GM19043 (cell line): ENCODE data around the gene SSB.
A peak's percentile ranks its signal among the peaks of the same experiment; 100 is the strongest.
"Not testable (repeated sequence)": the region's sequence is repeated elsewhere in the genome, so short reads cannot be mapped to it uniquely, and the experiment has no call there.

Source experiments
- ATAC-seq: cut with Tn5 transposase; IDR thresholded peaks from one replicate; pipeline ENCODE4 v1.9.1; 2021; ENCODE audit warnings: low read depth; ENCODE audit not compliant: unreplicated experiment

Gene SSB

DNA sequence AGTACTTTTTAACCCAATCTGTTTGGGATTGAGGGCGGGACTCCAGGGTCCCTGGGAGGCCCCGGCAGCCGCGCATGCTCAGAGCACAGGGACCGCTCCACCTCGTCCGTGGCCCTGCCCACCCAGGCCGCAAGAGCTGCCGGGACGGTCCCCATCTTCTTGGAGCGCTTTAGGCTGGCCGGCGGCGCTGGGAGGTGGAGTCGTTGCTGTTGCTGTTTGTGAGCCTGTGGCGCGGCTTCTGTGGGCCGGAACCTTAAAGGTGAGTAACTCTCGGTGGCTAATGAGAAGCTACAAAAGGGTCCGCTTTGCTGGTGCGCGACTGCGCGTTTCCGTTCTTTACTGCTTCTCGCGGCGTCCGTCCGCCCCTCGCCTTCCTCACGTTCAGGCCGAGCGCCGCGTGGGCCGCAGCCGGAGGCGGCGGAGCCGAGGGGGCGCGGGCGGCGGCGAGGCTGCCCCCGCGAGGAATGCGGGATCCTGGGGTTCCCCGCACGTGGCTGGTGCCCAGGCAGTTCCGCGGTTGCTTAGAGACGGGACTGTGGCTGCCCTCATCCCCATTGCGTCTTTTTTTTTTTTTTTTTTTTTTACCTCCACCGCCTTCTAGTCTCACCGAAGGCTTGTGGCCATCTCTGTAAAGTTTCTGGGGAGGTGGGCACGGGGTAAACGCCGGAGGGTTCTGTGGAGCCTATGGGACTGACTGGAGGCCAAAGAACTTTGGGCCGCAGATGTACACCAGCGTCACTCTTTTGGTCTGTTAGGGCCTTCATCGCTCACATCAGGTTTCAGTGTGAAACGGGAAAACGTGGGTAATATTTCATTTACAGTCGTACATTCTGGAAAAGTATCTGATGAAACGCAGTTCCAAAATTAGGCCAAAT, at the start of gene SSB:
TSS of gene SSB (plus strand) at position 154 of the 875 bp plus-strand sequence. CDS start 2,090 bp downstream, outside the sequence.
- peak; percentile 98 for ATAC-seq

- ATAC-seq, result no peak
Observed at GRCh38 chr2:169752752-169753151, 45.9 kb upstream of the SSB start.

DNA sequence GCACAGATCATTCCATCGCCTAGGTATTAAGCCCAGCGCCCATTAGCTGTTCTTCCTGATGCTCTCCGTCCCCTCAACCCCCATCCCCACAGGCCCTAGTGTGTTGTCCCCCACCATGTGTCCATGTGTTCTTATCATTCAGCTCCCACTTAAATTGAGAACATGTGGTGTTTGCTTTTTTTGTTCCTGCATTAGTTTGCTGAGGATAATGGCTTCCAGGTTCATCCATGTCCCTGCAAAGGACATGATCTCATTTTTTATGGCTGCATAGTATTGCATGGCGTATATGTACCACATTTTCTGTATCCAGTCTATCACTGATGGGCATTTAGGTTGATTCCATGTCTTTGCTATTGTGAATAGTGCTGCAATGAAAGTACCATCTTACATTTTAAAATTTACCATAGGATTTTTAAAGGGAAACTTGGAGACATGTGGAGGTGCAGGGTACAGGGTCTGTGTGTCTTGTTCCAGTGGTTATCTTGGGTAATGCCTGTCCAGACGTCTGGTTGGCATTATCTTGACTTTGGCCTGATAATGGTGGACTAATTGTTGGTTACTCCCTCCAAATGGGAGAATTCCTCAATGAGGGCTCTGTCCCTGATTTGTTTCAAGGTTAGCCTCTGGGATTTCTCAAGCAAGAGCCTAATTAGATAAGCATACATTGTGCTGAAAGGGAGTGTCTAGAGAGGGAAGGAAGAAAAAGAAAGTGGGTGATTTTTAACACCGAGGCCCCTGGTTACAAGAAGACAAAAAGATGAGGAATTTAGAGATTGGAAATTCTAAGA, 43.4 kb upstream of the SSB start:
- ATAC-seq, result no peak

DNA sequence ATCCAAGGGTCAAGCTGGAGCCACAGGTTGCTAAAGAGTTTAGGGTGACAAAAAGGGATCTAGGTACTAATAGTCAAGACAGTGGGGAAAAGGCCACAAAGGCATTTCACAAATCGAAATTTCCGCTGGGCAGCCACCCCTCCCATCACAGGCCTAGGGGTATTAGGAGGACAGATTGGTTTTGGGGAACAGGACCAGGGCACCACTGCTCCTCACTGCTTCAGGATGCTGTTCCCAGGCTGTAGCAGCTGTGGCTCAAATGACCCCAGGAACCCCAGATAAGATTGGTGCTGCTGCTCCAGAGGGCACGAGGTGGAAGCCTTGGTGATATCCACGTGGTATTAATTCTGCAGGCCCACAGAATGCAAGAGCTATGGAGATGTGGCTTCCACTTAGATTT, 42.3 kb upstream of the SSB start:
- ATAC-seq, result no peak

DNA sequence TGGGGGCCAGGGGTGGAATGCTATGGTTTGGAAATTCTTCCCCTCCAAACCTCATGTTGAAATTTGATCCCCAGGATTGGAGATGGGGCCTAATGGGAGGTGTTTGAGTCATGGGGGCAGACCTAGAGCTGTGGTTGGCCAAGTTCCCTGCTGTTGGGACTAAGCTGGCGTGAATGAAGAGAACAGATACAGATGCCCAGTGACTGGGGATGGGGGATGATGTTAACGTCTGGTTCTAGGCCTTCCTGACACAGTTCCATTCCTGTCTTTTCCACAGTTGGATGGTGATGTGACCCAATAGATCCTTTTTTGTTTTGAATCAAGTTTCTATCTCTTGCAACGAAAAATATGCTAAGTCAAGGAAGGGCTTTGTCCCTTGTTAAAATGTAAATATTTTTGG, 41.3 kb upstream of the SSB start:
- ATAC-seq, result no peak

GRCh38 chr2:169757778-169758177, 40.9 kb upstream of the SSB start:
- ATAC-seq, result no peak

DNA sequence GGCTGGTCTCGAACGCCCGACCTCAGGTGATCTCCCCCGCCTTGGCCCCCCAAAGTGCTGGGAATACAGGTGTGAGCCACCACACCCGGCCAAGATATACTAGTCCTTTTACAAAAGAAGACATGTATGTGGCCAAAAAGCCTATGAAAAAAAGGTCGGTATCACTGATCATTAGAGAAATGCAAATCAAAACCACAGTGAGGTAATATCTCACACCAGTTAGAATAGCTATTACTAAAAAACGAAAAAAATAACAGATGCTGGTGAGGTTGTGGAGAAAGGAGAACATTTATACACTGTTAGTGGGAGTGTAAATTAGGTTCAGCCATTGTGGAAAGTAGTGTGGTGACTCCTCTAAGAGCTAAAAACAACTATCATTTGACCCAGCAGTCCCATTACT, 38.7 kb upstream of the SSB start:
- ATAC-seq, result no peak

GRCh38 chr2:169760798-169761197, 37.9 kb upstream of the SSB start:
- ATAC-seq, result not testable (repeated sequence)

- ATAC-seq, result peak; percentile 66
Observed at GRCh38 chr2:169761251-169761969, 37.3 kb upstream of the SSB start.

- no peak for ATAC-seq
Observed at GRCh38 chr2:169761970-169762292, 36.7 kb upstream of the SSB start.

DNA sequence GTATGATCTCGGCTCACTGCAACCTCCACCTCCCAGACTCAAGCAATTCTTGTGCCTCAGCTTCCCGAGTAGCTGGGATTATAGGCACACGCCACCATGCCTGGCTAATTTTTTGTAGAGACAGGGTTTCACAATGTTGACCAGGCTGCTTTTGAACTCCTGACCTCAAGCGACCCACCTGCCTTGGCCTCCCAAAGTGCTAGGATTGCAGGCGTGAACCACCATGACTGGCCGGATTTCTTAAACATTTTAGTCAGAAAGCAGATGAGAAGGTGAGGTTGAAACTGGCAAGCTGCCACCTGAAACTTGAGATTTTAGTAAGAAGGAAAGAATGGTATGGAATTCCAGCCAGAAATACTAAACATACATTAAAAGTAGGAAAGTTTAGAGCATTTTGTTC, 33.1 kb upstream of the SSB start:
- no peak for ATAC-seq

DNA sequence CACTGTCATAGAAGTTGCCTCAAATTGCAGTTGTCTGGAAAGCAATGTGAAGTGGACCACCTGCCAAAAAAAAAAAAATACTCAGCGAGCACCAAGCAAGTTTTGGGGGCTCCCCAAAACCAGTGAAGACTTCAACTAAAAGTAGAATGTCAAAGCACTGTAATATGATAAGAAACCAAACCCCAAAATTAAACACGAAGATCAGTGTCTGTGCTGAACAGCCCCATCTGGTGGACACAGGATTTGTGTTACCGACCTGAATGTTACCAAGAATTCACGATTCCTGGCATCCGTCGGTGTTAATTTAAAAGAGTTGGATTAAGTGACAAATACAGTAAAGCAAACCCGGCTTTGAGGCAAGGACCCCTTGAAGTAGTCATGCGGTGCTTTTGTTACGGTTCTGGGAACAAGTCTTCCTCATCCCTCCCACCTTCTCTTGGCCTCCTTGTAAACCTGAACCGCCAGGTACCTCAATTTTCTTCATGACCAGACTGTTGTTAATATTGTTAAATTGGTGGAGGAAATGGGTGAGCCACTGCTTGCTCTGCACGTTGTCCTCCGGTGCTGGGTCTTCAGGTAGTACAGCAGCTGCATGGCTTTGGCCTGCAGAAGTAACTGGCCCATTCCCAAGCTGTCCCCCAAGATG, 31.3 kb upstream of the SSB start:
- no peak for ATAC-seq

DNA sequence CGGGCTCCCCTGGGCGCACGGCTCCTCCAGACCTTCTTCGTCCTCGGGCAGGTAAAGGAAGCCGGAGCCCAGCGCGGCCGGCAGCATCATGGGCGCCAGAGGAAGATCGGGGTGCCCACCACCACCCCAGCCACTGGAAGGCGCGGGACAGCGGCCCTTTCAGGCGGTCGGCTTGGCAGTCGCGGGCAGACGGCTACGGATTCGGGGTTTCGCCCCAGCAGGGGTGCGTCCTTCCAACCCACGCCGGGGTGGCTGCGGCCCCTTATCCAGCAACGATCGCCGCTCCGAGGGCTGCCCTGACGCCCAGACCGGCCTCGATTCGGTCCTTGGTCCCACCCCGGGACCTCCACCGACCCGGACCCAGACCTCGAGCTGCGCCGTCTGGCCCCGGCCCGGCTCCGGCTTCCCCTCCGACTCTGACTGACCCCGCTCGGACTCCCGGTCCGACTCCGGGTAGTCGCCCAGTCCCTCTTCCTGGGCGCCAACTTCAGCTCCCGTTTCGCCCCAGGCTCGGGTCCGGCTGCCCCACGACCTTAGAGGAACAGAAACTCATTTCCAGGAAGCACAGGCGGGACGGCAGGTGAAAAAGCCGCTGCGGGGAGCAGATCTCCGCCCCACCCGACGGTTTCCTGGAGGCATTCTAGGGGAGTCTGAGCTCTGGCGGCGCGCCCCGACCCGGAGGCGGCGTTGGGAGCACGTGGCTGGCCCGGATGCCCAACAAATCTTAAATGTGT, 30.2 kb upstream of the SSB start:
- no peak for ATAC-seq

DNA sequence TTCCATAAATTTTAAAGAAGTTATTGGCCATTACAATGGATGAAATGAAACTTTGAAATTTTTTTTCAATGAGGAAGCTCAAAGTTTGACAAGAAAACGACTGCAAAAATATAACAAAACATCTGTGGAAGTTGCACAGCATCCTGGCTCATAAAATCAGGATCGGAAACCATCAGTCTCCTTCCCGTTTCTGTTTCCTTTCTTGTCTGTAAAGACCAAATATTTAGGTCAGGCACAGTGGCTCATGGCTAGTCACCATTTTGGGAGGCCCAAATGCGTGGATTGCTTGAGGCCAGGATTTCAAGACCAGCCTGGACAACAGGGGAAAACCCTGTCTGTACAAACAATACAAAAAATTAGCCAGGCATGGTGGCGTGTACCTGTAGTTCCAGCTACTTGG, 27.6 kb upstream of the SSB start:
- no peak for ATAC-seq

- ATAC-seq, result no peak
Observed at GRCh38 chr2:169771612-169772011, 27.1 kb upstream of the SSB start.

- no peak for ATAC-seq
Observed at GRCh38 chr2:169772651-169773050, 26.0 kb upstream of the SSB start.

DNA sequence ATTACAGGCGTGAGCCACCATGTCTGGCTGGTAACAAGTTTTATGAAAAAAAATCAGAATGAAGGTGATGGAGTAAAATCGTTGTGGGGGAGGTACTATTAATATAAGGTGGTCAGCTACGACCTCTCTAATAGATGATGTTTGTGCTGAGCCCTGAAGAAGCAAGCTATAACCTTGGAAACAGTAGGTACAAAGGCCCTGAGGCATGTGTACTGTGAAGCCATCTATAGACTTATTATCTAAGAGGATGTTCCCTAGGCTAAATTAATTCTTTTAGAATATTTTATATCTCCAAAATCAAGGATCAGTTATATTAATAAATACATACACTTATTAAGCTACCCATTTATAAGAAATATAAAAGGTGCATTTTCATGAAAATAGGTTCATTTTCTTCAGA, 23.3 kb upstream of the SSB start:
- no peak for ATAC-seq

- no peak for ATAC-seq
Observed at GRCh38 chr2:169775765-169776164, 22.9 kb upstream of the SSB start.

DNA sequence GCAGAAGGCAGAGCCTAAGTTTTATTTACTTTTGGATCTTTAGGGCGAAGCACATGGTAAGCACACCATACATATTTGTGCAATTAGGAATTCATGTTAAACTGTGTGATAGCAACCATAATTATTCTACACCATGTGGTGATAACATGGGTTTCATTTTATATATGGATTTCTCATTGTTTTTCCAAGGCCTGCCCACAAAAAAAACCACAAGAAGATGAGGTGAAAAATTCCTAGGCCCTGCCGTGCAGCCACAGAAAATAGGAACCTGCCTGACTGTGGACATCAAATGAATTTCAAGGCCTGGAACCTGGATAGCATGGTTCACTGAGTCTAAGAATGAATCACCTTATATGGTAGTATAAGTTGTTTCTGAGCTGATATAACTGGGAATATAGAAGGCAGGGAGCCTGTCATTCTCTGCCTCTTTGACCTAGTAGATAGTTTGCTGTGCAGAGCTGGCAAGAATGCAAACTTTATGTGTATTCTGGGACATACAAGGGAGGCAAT, 22.4 kb upstream of the SSB start:
- no peak for ATAC-seq

GRCh38 chr2:169778446-169778845, 20.2 kb upstream of the SSB start:
- no peak for ATAC-seq
